H9 (cell line): ENCODE measurements around the gene UBE2V1. TPM values are rescaled to one million over a fixed set of nuclear protein-coding genes. Genes with fewer than 3 reads are reported as not detected.
"Not testable (repeated sequence)": the region's sequence is repeated elsewhere in the genome, so short reads cannot be mapped to it uniquely, and the experiment has no call there.

ENCODE experiments used
- DNase-seq: peaks from one replicate; pipeline ENCODE4 v3.0.0-alpha.2; 2017
- H2AFZ ChIP-seq: one replicate; pipeline ENCODE4 v1.6.1; 2013; ENCODE audit warnings: mild to moderate bottlenecking, low read length, control low read depth, moderate library complexity
- H2AK5ac ChIP-seq: 2 replicates; pipeline ENCODE4 v1.6.1; 2013; ENCODE audit warnings: low read length, control low read depth, mixed read lengths; ENCODE audit not compliant: insufficient read length
- H2BK120ac ChIP-seq: one replicate; pipeline ENCODE4 v1.6.1; 2013; ENCODE audit warnings: low read depth, mild to moderate bottlenecking, low read length, control low read depth, inconsistent platforms; ENCODE audit not compliant: poor library complexity, severe bottlenecking
- H2BK12ac ChIP-seq: 2 replicates; pipeline ENCODE4 v1.6.1; 2013; ENCODE audit warnings: low read length, control low read depth, mixed read lengths, low read depth; ENCODE audit not compliant: insufficient read length
- H2BK15ac ChIP-seq: 2 replicates; pipeline ENCODE4 v1.6.1; 2013; ENCODE audit warnings: low read depth, low read length, control low read depth
- H2BK20ac ChIP-seq: one replicate; pipeline ENCODE4 v1.6.1; 2013; ENCODE audit warnings: low read depth, mild to moderate bottlenecking, low read length, control low read depth, inconsistent platforms; ENCODE audit not compliant: poor library complexity, severe bottlenecking
- H2BK5ac ChIP-seq: 2 replicates; pipeline ENCODE4 v1.6.1; 2013; ENCODE audit warnings: low read length, control low read depth, mixed read lengths; ENCODE audit not compliant: insufficient read length
- H3K14ac ChIP-seq: 2 replicates; pipeline ENCODE4 v1.6.1; 2013; ENCODE audit warnings: low read length, control low read depth; ENCODE audit not compliant: insufficient read depth
- H3K18ac ChIP-seq: 2 replicates; pipeline ENCODE4 v1.6.1; 2013; ENCODE audit warnings: low read depth, mild to moderate bottlenecking, mixed read lengths, low read length, control low read depth; ENCODE audit not compliant: insufficient read length
- H3K23ac ChIP-seq: 2 replicates; pipeline ENCODE4 v1.6.1; 2013; ENCODE audit warnings: low read length, control low read depth, mixed read lengths, low read depth; ENCODE audit not compliant: insufficient read length
- H3K23me2 ChIP-seq: 2 replicates; pipeline ENCODE4 v1.6.1; 2013; ENCODE audit warnings: low read depth, mild to moderate bottlenecking, mixed read lengths, low read length, control low read depth; ENCODE audit not compliant: insufficient read length, poor library complexity, severe bottlenecking
- H3K27ac ChIP-seq: 2 replicates; pipeline ENCODE4 v1.5.1; 2013; ENCODE audit warnings: low read length, control low read depth, mixed read lengths, low read depth; ENCODE audit not compliant: insufficient read length
- H3K27me3 ChIP-seq: 2 replicates; pipeline ENCODE4 v1.6.1; 2013; ENCODE audit warnings: low read length, control low read depth, inconsistent platforms; ENCODE audit not compliant: insufficient read depth
- H3K4ac ChIP-seq: 2 replicates; pipeline ENCODE4 v1.6.1; 2013; ENCODE audit warnings: low read depth, mild to moderate bottlenecking, control low read depth, inconsistent platforms, low read length, moderate library complexity
- H3K4me1 ChIP-seq: 2 replicates; pipeline ENCODE4 v1.6.1; 2013; ENCODE audit warnings: low read length, control low read depth, inconsistent platforms; ENCODE audit not compliant: insufficient read depth
- H3K4me2 ChIP-seq: 2 replicates; pipeline ENCODE4 v1.6.1; 2013; ENCODE audit warnings: low read length, control low read depth, mixed read lengths; ENCODE audit not compliant: insufficient read length, insufficient read depth
- H3K56ac ChIP-seq: 2 replicates; pipeline ENCODE4 v1.6.1; 2013; ENCODE audit warnings: low read depth, mild to moderate bottlenecking, mixed read lengths, low read length, control low read depth; ENCODE audit not compliant: insufficient read length
- H3K79me1 ChIP-seq: 2 replicates; pipeline ENCODE4 v1.6.1; 2013; ENCODE audit warnings: low read depth, mild to moderate bottlenecking, moderate library complexity, low read length, control low read depth, inconsistent platforms; ENCODE audit not compliant: insufficient read depth, poor library complexity, severe bottlenecking
- H3K79me2 ChIP-seq: 2 replicates; pipeline ENCODE4 v1.6.1; 2013; ENCODE audit warnings: low read length, control low read depth, inconsistent platforms; ENCODE audit not compliant: insufficient read depth
- H3K9ac ChIP-seq: 2 replicates; pipeline ENCODE4 v1.6.1; 2013; ENCODE audit warnings: low read length, control low read depth, mixed read lengths; ENCODE audit not compliant: insufficient read length; ENCODE audit errors: extremely low read depth
- H3K9me3 ChIP-seq: one replicate; pipeline ENCODE4 v1.6.1; 2013; ENCODE audit warnings: low read depth, low read length, inconsistent platforms; ENCODE audit not compliant: control insufficient read depth
- H3T11ph ChIP-seq: one replicate; pipeline ENCODE4 v1.6.1; 2013; ENCODE audit warnings: mild to moderate bottlenecking, low read length, control low read depth, inconsistent platforms
- H4K20me1 ChIP-seq: one replicate; pipeline ENCODE4 v1.6.1; 2013; ENCODE audit not compliant: control insufficient read depth, insufficient read length, insufficient read depth
- H4K5ac ChIP-seq: 2 replicates; pipeline ENCODE4 v1.6.1; 2013; ENCODE audit warnings: low read depth, mild to moderate bottlenecking, mixed read lengths, low read length, control low read depth; ENCODE audit not compliant: insufficient read length
- H4K8ac ChIP-seq: replicated peaks from 2 replicates; pipeline ENCODE4 v1.6.1; 2013; ENCODE audit warnings: low read length, control low read depth, mixed read lengths, low read depth; ENCODE audit not compliant: insufficient read length
- H4K91ac ChIP-seq: 2 replicates; pipeline ENCODE4 v1.6.1; 2013; ENCODE audit warnings: low read depth, mild to moderate bottlenecking, moderate library complexity, mixed read lengths, low read length, control low read depth; ENCODE audit not compliant: insufficient read length
- H3K27ac Mint-ChIP-seq, 3 experiments: 2 replicates in 2 of 3; 3 replicates in 1 of 3; pipeline ENCODE4 v1.8.0; 2020 to 2021; ENCODE audit warnings: mixed read lengths in 3 of 3, mild to moderate bottlenecking in 1 of 3, moderate library complexity in 1 of 3
- H3K27me3 Mint-ChIP-seq: 2 replicates; pipeline ENCODE4 v1.8.0; 2021; ENCODE audit warnings: low read depth, mild to moderate bottlenecking, moderate library complexity, mixed read lengths
- H3K36me3 Mint-ChIP-seq, 3 experiments: 2 replicates in 2 of 3; 3 replicates in 1 of 3; pipeline ENCODE4 v1.8.0; 2020 to 2021; ENCODE audit warnings: low read depth in 3 of 3, mixed read lengths in 3 of 3; ENCODE audit not compliant: insufficient read depth in 1 of 3
- H3K4me1 Mint-ChIP-seq, 2 experiments: 2 replicates each; pipeline ENCODE4 v1.8.0; 2020; ENCODE audit warnings: mixed read lengths in 2 of 2
- H3K4me3 Mint-ChIP-seq, 2 experiments: 2 replicates in 1 of 2; 3 replicates in 1 of 2; pipeline ENCODE4 v1.8.0; 2020 to 2021; ENCODE audit warnings: mild to moderate bottlenecking in 2 of 2, mixed read lengths in 2 of 2, moderate library complexity in 1 of 2
- H3K9me3 Mint-ChIP-seq, 2 experiments: 2 replicates in 1 of 2; 3 replicates in 1 of 2; pipeline ENCODE4 v1.8.0; 2020; ENCODE audit warnings: mild to moderate bottlenecking in 2 of 2, mixed read lengths in 2 of 2, moderate library complexity in 1 of 2
- CTCF ChIP-seq: fragments of 200-600 bp; sonication (generic); conservative IDR thresholded peaks from 3 replicates; pipeline ENCODE4 v1.8.0; 2021; ENCODE audit warnings: antibody characterized with exemption, mild to moderate bottlenecking
- WGBS: extraction: QIAGEN DNeasy Blood & Tissue Kit; methylation state at CpG from one replicate; pipeline ENCODE4 v1.1.7; 2013; ENCODE audit warnings: missing lambda C conversion rate, low lambda C conversion rate, mixed read lengths; ENCODE audit not compliant: insufficient read length; ENCODE audit errors: extremely low coverage; 5-methylcytosine and 5-hydroxymethylcytosine counted together
- total RNA-seq: library from RNA; stranded (reverse); gene quantifications from 2 replicates; pipeline ENCODE4 v1.2.1, GENCODE V29; 2021

UBE2V1 gene
- total RNA-seq, 1 experiment from 2014 or later = 152 TPM

GRCh38 chr20:50083034-50083433 lies 29.9 kb downstream of the UBE2V1 start:
- Histone ChIP-seq H2AFZ (no peak overlapping the region), H3K4ac (no peak overlapping the region), H3T11ph (no peak overlapping the region), H3K23me2 (no peaks in the 10 kb centered on the region), H2BK15ac (no peak overlapping the region), H3K18ac (no peak overlapping the region), H2AK5ac (no peak overlapping the region), H4K91ac (no peak overlapping the region), H2BK120ac (no peak overlapping the region), H3K27ac (no peak overlapping the region), H3K9me3 (no peaks in the 10 kb centered on the region), H3K56ac (no peak overlapping the region), H3K4me1 (peaks cover 2% of the 10 kb centered on the region; the same call in 1 of the 2 replicates), H3K79me1 (no peaks in the 10 kb centered on the region), H2BK5ac (no peak overlapping the region), H3K9ac (no peak overlapping the region), H2BK12ac (no peak overlapping the region), H4K20me1 (no peaks in the 10 kb centered on the region), H3K79me2 (no peaks in the 10 kb centered on the region), H3K14ac (no peak overlapping the region), H4K5ac (no peak overlapping the region), H3K4me2 (no peak overlapping the region), H3K27me3 (no peaks in the 10 kb centered on the region), H2BK20ac (no peak overlapping the region), H4K8ac (no peak overlapping the region), H3K23ac (no peak overlapping the region)
- no peaks in the 10 kb centered on the region for H3K27me3 Mint-ChIP-seq
- peaks cover 21 to 23% of the 10 kb centered on the region in 2 experiments for H3K4me1 Mint-ChIP-seq
- TF ChIP-seq CTCF = no peak
- peaks cover 13 to 33% (median 28%) of the 10 kb centered on the region in 3 experiments for H3K36me3 Mint-ChIP-seq
- no CpG with 5 or more reads among the region's 7 CpGs for WGBS
- DNase-seq = no peak
- no peaks in the 10 kb centered on the region for H3K9me3 Mint-ChIP-seq
- no peak overlapping the region for H3K27ac Mint-ChIP-seq
- no peak overlapping the region for H3K4me3 Mint-ChIP-seq

- H3K56ac ChIP-seq, H2BK15ac ChIP-seq, H3K18ac ChIP-seq, H2BK120ac ChIP-seq, H3K23me2 ChIP-seq, H3T11ph ChIP-seq, H3K79me2 ChIP-seq, H3K4me1 ChIP-seq, H2BK20ac ChIP-seq, H3K79me1 ChIP-seq, H3K27me3 ChIP-seq, H3K9me3 ChIP-seq, H2AK5ac ChIP-seq, H3K27ac ChIP-seq, H2BK12ac ChIP-seq, H3K4ac ChIP-seq, H4K5ac ChIP-seq, H2BK5ac ChIP-seq, H3K4me2 ChIP-seq, H3K9ac ChIP-seq, H4K91ac ChIP-seq, H3K23ac ChIP-seq, H2AFZ ChIP-seq, H3K14ac ChIP-seq, H4K8ac ChIP-seq, H3K9me3 Mint-ChIP-seq, H4K20me1 ChIP-seq, H3K4me3 Mint-ChIP-seq, DNase-seq, H3K27me3 Mint-ChIP-seq: not testable (repeated sequence)
- Mint-ChIP-seq H3K4me1 (peaks cover 16 to 18% of the 10 kb centered on the region in 2 experiments), H3K36me3 (peaks cover 13 to 31% (median 28%) of the 10 kb centered on the region in 3 experiments), H3K27ac (peak overlapping the region in 1 of 3 experiments; percentile 22; a peak in 3 of 7 replicates)
- no CpG with 5 or more reads among the region's 9 CpGs for WGBS
Observed at GRCh38 chr20:50082056-50082455, 30.9 kb downstream of the UBE2V1 start.
